DMS53 (cell line): Measurements from ENCODE around the gene NANOS3.
"Not testable (repeated sequence)": the region's sequence is repeated elsewhere in the genome, so short reads cannot be mapped to it uniquely, and the experiment has no call there.

Experiments used
- DNase-seq: peaks from one replicate; lab custom pipeline; 2025; lab: John Stamatoyannopoulos, UW

Gene NANOS3

GRCh38 chr19:13843104-13843921, 33.6 kb upstream of the NANOS3 start:
- DNase-seq, result peak; percentile 85

GRCh38 chr19:13844130-13844631, 32.8 kb upstream of the NANOS3 start:
- peak; percentile 48 for DNase-seq

- peak; percentile 98 for DNase-seq
Observed at GRCh38 chr19:13846557-13847406, 30.2 kb upstream of the NANOS3 start.

GRCh38 chr19:13847407-13848339, 29.3 kb upstream of the NANOS3 start:
- DNase-seq, result peak; percentile 94

- no peak for DNase-seq
Observed at GRCh38 chr19:13848340-13848677, 28.6 kb upstream of the NANOS3 start.

GRCh38 chr19:13848798-13849676, 27.9 kb upstream of the NANOS3 start:
- DNase-seq, result peak; percentile 44

- DNase-seq, result peak; percentile 89
Observed at GRCh38 chr19:13849991-13850909, 26.7 kb upstream of the NANOS3 start.

GRCh38 chr19:13850910-13851733, 25.8 kb upstream of the NANOS3 start:
- DNase-seq, result peak; percentile 90

GRCh38 chr19:13851734-13852114, 25.2 kb upstream of the NANOS3 start:
- DNase-seq, result not testable (repeated sequence)

GRCh38 chr19:13852171-13852707, 24.7 kb upstream of the NANOS3 start:
- not testable (repeated sequence) for DNase-seq

GRCh38 chr19:13856497-13856896, 20.4 kb upstream of the NANOS3 start:
- no peak for DNase-seq

GRCh38 chr19:13859361-13859880, 17.5 kb upstream of the NANOS3 start:
- peak; percentile 32 for DNase-seq

GRCh38 chr19:13860679-13861391, 16.1 kb upstream of the NANOS3 start:
- no peak for DNase-seq

- DNase-seq, result no peak
Observed at GRCh38 chr19:13861392-13861713, 15.6 kb upstream of the NANOS3 start.

GRCh38 chr19:13861714-13862531, 15.0 kb upstream of the NANOS3 start:
- peak; percentile 88 for DNase-seq

- peak; percentile 58 for DNase-seq
Observed at GRCh38 chr19:13864046-13864666, 12.8 kb upstream of the NANOS3 start.
